HL-60 (cell line): ENCODE data around the gene ZNF70.

Experiments
- CTCF ChIP-seq: IDR thresholded peaks from one replicate; pipeline ENCODE4 v1.5.1; 2011; ENCODE audit warnings: low read length, control low read depth, inconsistent platforms; ENCODE audit not compliant: insufficient read depth
- POLR2AphosphoS5 ChIP-seq: IDR thresholded peaks from 2 replicates; pipeline ENCODE4 v1.6.1; 2012; ENCODE audit warnings: low read depth
- REST ChIP-seq: IDR thresholded peaks from 2 replicates; pipeline ENCODE4 v1.6.1; 2012; ENCODE audit warnings: low read depth; ENCODE audit not compliant: insufficient replicate concordance

GRCh38 chr22:23698094-23698493 lies 52.8 kb downstream of the ZNF70 start:
- TF ChIP-seq CTCF (no peak), POLR2AphosphoS5 (no peak), REST (no peak)
